B cell (primary cell): Measurements from ENCODE around the gene TNPO3. TPM values are rescaled to one million over a fixed set of nuclear protein-coding genes. Genes with fewer than 3 reads are reported as not detected.
A peak's percentile ranks its signal among the peaks of the same experiment; 100 is the strongest.

Source experiments
- ATAC-seq: fragments of 200-7000 bp; cut with Tn5 transposase; one replicate; pipeline ENCODE4 v1.10.0; 2021; ENCODE audit warnings: low read depth, mild to moderate bottlenecking, moderate number of reproducible peaks, moderate library complexity
- CTCF ChIA-PET: fragments of 350-600 bp; sonication (Branson Sonifier 250); formaldehyde crosslinking; loops from one replicate; lab custom pipeline; 2021; ENCODE audit warnings: antibody characterized with exemption, inconsistent platforms; lab: Charles Lee
- POLR2A ChIA-PET: fragments of 350-600 bp; sonication (Branson Sonifier 250); formaldehyde crosslinking; loops from one replicate; lab custom pipeline; 2021; ENCODE audit warnings: antibody characterized with exemption; lab: Charles Lee
- DNase-seq: peaks from one replicate; pipeline ENCODE4 v3.0.0; 2013
- H2AFZ ChIP-seq: 2 replicates; pipeline ENCODE4 v1.6.1; 2012; ENCODE audit warnings: mild to moderate bottlenecking, low read depth, low read length; ENCODE audit not compliant: insufficient read depth, poor library complexity, severe bottlenecking
- H3K27ac ChIP-seq, 2 donors: 1 replicate in 1 of 2; 2 replicates in 1 of 2; pipeline ENCODE4 v1.5.1; 2012 to 2013; ENCODE audit warnings: low read length in 2 of 2, mild to moderate bottlenecking in 2 of 2, moderate library complexity in 1 of 2
- H3K27me3 ChIP-seq, 4 experiments: fragments of 200-600 bp in 1 of 4; sonication (generic) in 1 of 4; replicated peaks in 1 of 4; 1 replicate in 2 of 4; 2 replicates in 2 of 4; pipeline versions ENCODE4 v1.6.1 to v1.7.0; 2013 to 2016; ENCODE audit warnings: low read length in 3 of 4, mild to moderate bottlenecking in 2 of 4, mixed read lengths in 1 of 4, moderate library complexity in 1 of 4; ENCODE audit not compliant: insufficient read depth in 4 of 4, control insufficient read depth in 3 of 4; ENCODE audit errors: control extremely low read depth in 1 of 4
- H3K36me3 ChIP-seq, 2 experiments: replicated peaks in 1 of 2; 1 replicate in 1 of 2; 2 replicates in 1 of 2; pipeline versions ENCODE4 v1.6.1 to v1.7.1; 2013; ENCODE audit warnings: low read length in 1 of 2; ENCODE audit not compliant: insufficient read depth in 2 of 2, control insufficient read depth in 1 of 2; ENCODE audit errors: control extremely low read depth in 1 of 2, extremely low read depth in 1 of 2
- H3K4me1 ChIP-seq, 2 donors: fragments of 200-600 bp in 1 of 2; sonication (generic) in 1 of 2; 1 replicate in 1 of 2; 2 replicates in 1 of 2; pipeline versions ENCODE4 v1.5.1 to v1.6.1; 2013 to 2017; ENCODE audit warnings: low read length in 2 of 2; ENCODE audit not compliant: control insufficient read depth in 2 of 2, insufficient read depth in 2 of 2
- H3K4me2 ChIP-seq: replicated peaks from 2 replicates; pipeline ENCODE3; 2012; ENCODE audit warnings: mild to moderate bottlenecking, low read depth, low read length; ENCODE audit not compliant: poor library complexity, severe bottlenecking
- H3K4me3 ChIP-seq, 5 experiments: fragments of 200-600 bp in 1 of 5; sonication (generic) in 1 of 5; 1 replicate in 3 of 5; 2 replicates in 2 of 5; pipeline versions ENCODE4 v1.5.1 to v1.7.0; 2011 to 2016; ENCODE audit warnings: low read length in 4 of 5, mild to moderate bottlenecking in 4 of 5, low read depth in 2 of 5, control low read depth in 1 of 5, moderate library complexity in 1 of 5; ENCODE audit not compliant: insufficient read depth in 1 of 5; ENCODE audit errors: control extremely low read depth in 1 of 5, extremely low read depth in 1 of 5
- H3K79me2 ChIP-seq: fragments of 200-600 bp; sonication (generic); one replicate; pipeline ENCODE4 v1.6.0; 2016; ENCODE audit warnings: low read length; ENCODE audit not compliant: control insufficient read depth, insufficient read depth
- H3K9ac ChIP-seq: fragments of 200-600 bp; sonication (generic); 2 replicates; pipeline ENCODE4 v1.6.1; 2017; ENCODE audit warnings: mild to moderate bottlenecking, low read length, moderate library complexity
- H3K9me3 ChIP-seq, 3 donors: one replicate each; pipeline versions ENCODE4 v1.6.1 to v1.7.1; 2013; ENCODE audit warnings: low read length in 2 of 3; ENCODE audit not compliant: control insufficient read depth in 2 of 3, insufficient read depth in 1 of 3; ENCODE audit errors: control extremely low read depth in 1 of 3
- H4K20me1 ChIP-seq: 2 replicates; pipeline ENCODE4 v1.6.0; 2012; ENCODE audit warnings: mild to moderate bottlenecking, low read length; ENCODE audit not compliant: insufficient read depth, control insufficient read depth, poor library complexity, severe bottlenecking
- H3K27ac Mint-ChIP-seq: one replicate; pipeline ENCODE4 v1.8.0; 2021; ENCODE audit warnings: mixed read lengths
- H3K27me3 Mint-ChIP-seq: one replicate; pipeline ENCODE4 v1.8.0; 2021; ENCODE audit warnings: mixed read lengths
- H3K4me1 Mint-ChIP-seq: one replicate; pipeline ENCODE4 v1.8.0; 2021; ENCODE audit warnings: mixed read lengths
- H3K4me3 Mint-ChIP-seq: one replicate; pipeline ENCODE4 v1.8.0; 2021; ENCODE audit warnings: mixed read lengths
- H3K9me3 Mint-ChIP-seq: one replicate; pipeline ENCODE4 v1.8.0; 2022; ENCODE audit warnings: mixed read lengths; ENCODE audit not compliant: insufficient read depth
- EZH2 ChIP-seq: IDR thresholded peaks from 2 replicates; pipeline ENCODE4 v1.6.1; 2012; ENCODE audit warnings: borderline replicate concordance, low read depth, mild to moderate bottlenecking, moderate library complexity, low read length; ENCODE audit not compliant: insufficient read depth, poor library complexity, severe bottlenecking
- WGBS: methylation state at CpG from one replicate; pipeline ENCODE4 v1.1.5; 2013; ENCODE audit warnings: missing lambda C conversion rate; ENCODE audit not compliant: insufficient coverage; 5-methylcytosine and 5-hydroxymethylcytosine counted together
- intact Hi-C: fragments of 100-400 bp; cut with micrococcal nuclease; formaldehyde crosslinking; loops from one replicate; pipeline ENCODE4 v1.10.0; 2022
- polyA plus RNA-seq: library from polyadenylated mRNA; depleted of rRNA; stranded (reverse); fragments of >200 nt; gene quantifications from 2 replicates; pipeline ENCODE4 v1.2.3, GENCODE V29; 2012
- total RNA-seq, 2 donors: library from RNA; stranded (reverse); fragments of 120-200 nt in 1 of 2; gene quantifications; 1 replicate in 1 of 2; 2 replicates in 1 of 2; pipeline versions ENCODE4 v1.2.3 to v1.2.4, GENCODE V29; 2013 to 2022
- TF ChIP-seq, protein P1 (sequence below): fragments of 200-600 bp; IDR thresholded peaks from one replicate; pipeline ENCODE4 v1.8.0; 2022; ENCODE audit warnings: antibody characterized with exemption, mild to moderate bottlenecking

Gene TNPO3
- total and polyA plus RNA-seq, 2 donors (not counting 1 experiment from before 2014, with no cell fraction given) = 19.0 to 48.3 TPM

DNA sequence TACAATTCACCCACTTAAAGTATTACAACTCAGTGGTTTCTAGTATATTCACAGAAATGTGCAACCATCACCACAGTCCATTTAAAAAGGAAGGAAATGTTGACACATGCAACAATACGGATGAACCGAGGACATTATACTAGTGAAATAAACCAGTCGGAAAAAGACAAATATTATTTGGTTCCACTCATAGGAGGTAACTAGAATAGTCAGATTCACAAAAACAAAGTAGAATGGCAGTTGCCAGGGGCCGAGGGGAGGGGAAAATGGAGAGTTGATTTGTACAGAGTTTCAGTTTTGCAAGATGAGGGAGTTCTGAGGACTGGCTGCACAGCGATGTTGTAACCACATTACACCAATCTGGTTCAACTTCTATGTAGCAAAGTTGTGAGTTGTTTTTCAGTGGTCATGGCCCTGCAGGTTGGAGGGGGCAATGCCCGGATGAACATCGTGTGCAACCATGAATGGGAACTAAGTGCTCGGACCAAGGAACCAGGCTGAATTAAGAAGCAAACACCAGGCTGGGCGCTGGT, 17.6 kb upstream of the TNPO3 start:
- Mint-ChIP-seq H3K27me3 (peaks cover 6% of the 10 kb centered on the region), H3K27ac (no peak overlapping the region), H3K9me3 (no peaks in the 10 kb centered on the region), H3K4me1 (peaks cover 4% of the 10 kb centered on the region), H3K4me3 (no peak overlapping the region)
- ATAC-seq (no peak), DNase-seq (no peak)
- TF ChIP-seq, protein P1, sequence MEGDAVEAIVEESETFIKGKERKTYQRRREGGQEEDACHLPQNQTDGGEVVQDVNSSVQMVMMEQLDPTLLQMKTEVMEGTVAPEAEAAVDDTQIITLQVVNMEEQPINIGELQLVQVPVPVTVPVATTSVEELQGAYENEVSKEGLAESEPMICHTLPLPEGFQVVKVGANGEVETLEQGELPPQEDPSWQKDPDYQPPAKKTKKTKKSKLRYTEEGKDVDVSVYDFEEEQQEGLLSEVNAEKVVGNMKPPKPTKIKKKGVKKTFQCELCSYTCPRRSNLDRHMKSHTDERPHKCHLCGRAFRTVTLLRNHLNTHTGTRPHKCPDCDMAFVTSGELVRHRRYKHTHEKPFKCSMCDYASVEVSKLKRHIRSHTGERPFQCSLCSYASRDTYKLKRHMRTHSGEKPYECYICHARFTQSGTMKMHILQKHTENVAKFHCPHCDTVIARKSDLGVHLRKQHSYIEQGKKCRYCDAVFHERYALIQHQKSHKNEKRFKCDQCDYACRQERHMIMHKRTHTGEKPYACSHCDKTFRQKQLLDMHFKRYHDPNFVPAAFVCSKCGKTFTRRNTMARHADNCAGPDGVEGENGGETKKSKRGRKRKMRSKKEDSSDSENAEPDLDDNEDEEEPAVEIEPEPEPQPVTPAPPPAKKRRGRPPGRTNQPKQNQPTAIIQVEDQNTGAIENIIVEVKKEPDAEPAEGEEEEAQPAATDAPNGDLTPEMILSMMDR = no peak
- no peak for TF ChIP-seq EZH2
- H3K27me3 ChIP-seq = peaks cover 0 to 6% (median 1%) of the 10 kb centered on the region in 4 experiments
- CTCF ChIA-PET = no interaction called here
- peak overlapping the region; percentile 34 for H2AFZ ChIP-seq
- no peak overlapping the region for H3K9ac ChIP-seq
- no peaks in the 10 kb centered on the region for H3K9me3 ChIP-seq
- 86% methylated on average over 4 of the region's 9 CpGs for WGBS
- no peaks in the 10 kb centered on the region for H3K36me3 ChIP-seq
- peak overlapping the region in 1 of 5 experiments; percentile 11 for H3K4me3 ChIP-seq
- no peak overlapping the region for H3K4me2 ChIP-seq
- H3K79me2 ChIP-seq = no peaks in the 10 kb centered on the region
- intact Hi-C loops = no loop called here
- no peak overlapping the region for H3K27ac ChIP-seq
- H4K20me1 ChIP-seq = no peaks in the 10 kb centered on the region
- POLR2A ChIA-PET = no interaction called here
- H3K4me1 ChIP-seq = no peaks in the 10 kb centered on the region

DNA sequence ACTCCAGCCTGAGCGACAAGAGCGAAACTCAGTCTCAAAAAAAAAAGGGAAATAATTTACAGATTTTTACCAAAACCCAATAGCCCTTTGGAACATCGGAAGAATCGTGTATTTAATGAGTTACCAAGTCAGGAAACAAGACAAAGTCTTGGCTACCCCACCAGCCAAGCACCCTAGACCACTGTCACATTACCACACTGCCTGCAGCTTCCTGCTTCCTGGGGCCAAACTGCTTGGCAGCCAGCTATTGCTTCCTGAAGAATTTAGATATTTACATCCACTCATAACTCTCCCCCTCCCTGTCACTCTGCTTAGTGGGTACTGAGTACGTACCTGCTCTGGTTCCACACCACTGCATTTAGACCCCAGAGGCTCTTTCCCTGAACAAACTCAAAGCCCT, 14.1 kb upstream of the TNPO3 start:
- no peak overlapping the region for H3K4me3 Mint-ChIP-seq
- no peak for TF ChIP-seq EZH2
- TF ChIP-seq, protein P1 = no peak
- ATAC-seq (no peak), DNase-seq (no peak)
- Histone ChIP-seq H3K27ac (no peak overlapping the region), H4K20me1 (no peaks in the 10 kb centered on the region), H3K4me3 (no peak overlapping the region), H3K79me2 (no peaks in the 10 kb centered on the region), H3K4me1 (no peaks in the 10 kb centered on the region), H2AFZ (no peak overlapping the region), H3K9me3 (no peaks in the 10 kb centered on the region), H3K9ac (no peak overlapping the region), H3K36me3 (no peaks in the 10 kb centered on the region), H3K27me3 (peaks cover 0 to 6% (median 1%) of the 10 kb centered on the region in 4 experiments), H3K4me2 (no peak overlapping the region)
- peaks cover 7% of the 10 kb centered on the region for H3K4me1 Mint-ChIP-seq
- POLR2A ChIA-PET = no interaction called here
- no peak overlapping the region for H3K27ac Mint-ChIP-seq
- CTCF ChIA-PET = no interaction called here
- WGBS = 0% methylated on average over 1 of the region's 5 CpGs
- intact Hi-C loops = no loop called here
- peaks cover 6% of the 10 kb centered on the region for H3K27me3 Mint-ChIP-seq
- no peaks in the 10 kb centered on the region for H3K9me3 Mint-ChIP-seq
